ENCODE results near the gene LRRC52. TPM values are rescaled to one million over a fixed set of nuclear protein-coding genes. Genes with fewer than 3 reads are reported as not detected.

The LRRC52 gene, protein sequence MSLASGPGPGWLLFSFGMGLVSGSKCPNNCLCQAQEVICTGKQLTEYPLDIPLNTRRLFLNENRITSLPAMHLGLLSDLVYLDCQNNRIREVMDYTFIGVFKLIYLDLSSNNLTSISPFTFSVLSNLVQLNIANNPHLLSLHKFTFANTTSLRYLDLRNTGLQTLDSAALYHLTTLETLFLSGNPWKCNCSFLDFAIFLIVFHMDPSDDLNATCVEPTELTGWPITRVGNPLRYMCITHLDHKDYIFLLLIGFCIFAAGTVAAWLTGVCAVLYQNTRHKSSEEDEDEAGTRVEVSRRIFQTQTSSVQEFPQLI
- not detected in 2 replicates for total RNA-seq

DNA sequence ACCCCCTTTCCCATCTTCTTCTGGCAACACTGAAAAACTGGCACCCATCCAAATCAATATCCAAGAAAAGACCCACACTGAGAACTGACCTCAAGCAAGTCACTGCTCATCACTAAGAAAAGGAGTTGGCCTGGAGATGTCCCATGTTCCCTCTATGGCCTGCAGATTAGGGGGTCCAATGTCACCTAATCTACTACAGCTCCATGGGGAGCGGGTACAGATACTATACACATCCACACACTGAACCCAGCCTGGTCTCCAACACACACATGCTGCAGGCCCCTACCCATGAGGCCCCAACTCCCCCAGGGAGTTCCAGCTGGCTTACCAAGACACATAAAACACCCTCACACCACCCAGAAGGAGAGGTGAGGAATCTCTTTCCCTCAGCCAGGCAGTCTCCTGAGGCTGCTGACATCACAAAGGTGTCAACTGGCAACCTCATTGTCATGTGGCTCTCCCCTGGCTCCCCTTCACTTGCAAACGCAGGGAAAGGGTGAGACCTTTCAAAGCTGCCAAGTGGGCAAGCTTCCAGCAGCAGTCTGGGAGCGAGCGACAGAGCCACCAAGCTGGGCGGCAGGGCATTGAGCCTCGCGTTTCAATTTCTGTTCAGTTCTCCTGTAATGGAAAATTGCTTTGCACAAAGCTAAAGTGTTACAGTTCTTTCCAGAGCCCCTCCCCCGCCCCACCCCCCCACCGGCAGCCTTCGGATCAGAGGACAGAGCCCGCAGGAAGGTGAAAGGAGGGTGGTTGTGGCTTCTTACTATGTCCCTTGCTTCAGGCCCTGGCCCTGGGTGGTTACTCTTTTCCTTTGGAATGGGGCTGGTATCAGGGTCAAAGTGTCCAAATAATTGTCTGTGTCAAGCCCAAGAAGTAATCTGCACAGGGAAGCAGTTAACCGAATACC, at the start of gene LRRC52:
LRRC52 (plus strand) TSS at position 469 of the 907 bp plus-strand sequence; CDS start at position 766, 297 bp downstream.
- peak in 1 of 2 donors; percentile 52 for DNase-seq (ENCODE audit: low read depth in 2 of 2)

DNA sequence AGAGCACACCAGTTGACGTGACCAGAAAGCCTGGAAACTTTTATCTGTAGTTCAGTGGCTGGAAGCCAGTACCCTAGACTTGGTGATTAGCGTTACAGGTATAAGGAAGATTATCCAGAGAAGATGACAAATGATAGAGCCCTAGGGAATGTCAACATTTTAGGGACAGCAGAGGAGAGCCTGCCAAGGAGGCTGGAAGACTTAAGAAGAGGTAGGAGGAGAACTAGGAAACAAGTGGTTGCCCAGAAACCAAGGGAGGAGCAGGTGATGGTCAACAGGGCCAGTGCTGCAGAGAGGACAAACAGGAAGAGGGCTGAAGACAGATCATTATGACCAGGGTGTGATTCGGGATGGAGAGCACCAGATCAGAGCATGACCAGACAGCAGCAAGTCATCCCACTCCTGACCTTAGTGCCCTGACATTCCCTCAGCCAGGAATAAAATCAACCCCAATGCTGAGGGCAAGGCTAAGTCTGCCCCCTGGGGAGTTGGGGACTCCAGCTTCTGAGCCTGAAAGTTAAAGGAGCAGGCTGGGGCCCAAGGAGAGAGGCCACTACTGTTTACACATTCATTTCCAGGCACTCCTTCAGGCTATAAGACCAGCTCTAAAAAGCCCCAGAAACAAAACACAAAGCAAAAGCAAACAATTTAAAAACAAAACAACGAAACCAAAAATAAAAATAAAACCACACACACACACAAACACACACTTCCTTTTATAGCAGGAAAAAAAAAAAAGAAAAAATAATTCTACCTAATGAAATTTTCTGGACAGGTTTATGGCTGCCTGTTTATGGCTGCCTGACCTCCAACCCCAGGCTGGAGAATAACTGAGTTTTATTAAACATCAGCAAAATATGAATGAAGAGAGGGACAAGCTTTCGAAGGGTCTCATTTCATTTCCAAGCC, 48.6 kb upstream of the LRRC52 start:
- no peak for DNase-seq (ENCODE audit: low read depth in 2 of 2)

DNA sequence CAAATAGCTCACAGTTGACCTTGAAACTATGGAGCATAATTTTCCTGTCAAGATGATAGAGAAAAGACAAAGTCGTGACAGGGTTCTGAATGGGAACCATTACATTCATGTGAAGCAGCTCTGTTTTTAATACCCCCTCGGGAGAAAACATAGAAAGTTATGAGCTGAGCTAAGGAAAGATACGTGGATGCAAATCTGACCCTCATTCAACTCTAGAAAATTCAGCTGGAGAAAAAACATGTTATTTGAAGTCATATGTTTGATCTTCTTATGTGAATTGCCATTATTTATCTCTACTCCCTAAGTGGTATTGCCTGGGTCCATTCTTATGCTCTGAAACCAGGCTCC, 48.0 kb upstream of the LRRC52 start:
- no peak for DNase-seq (ENCODE audit: low read depth in 2 of 2)

DNA sequence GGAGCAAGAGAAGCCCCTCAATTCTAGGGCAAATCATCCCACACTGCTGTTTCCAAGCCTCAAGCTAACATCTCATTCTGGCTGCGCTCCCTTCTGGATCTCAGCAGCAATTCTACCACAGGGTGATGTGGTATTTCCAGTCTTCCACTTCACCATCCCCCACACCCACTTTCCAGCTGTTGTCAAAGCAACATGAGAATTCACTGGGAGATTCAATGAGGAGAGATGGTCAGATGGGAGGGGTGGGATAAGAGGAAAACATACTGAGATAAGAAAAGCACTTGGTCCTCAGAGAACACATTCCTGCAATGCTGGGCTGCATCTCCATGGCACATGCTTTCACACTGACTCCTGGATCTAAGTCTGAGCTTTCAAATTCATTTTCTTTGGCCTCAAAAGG, 47.3 kb upstream of the LRRC52 start:
- DNase-seq (ENCODE audit: low read depth in 2 of 2): no peak

DNA sequence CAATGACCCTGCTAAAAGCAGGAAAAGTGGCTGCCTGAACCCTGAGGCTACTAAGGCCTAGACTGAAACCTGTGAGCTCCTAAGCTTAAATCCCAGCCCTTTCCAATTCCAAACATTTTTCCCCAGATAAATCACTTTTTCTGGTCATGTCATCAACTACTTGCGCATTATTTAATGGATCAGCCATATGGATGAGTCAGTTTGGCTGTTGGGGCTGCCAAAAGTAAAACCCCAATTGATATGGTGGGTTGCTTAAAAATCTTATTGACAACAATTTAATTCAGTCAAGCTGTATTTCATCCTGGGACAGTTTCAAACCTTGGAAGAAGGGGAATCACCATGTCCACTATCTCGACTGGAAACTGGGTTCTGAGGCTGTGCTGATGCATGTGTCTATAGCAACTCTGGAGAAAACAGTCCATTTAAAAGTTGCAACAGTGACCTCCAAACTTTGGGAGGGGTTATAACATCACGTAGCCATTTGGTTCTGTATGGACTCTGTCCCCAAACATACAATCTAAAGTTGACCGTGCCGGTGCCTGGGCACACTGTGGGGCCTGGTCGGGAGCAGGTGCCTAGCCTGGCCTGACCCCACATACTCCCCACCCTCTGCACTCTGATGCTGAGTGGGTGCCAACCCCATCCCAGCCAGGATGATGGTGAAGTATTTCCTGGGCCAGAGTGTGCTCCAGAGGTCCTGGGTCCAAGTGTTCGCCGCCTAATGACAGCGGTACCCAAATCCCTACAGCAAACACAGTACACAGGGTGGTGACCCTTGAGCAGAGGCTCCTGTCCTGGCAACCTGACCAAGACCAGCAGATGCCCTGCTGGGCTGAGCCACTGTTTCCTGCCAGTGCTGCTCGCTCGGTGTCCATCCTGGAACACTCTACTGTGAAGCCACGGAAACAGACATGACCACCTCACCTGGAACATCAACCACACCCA, 46.5 kb upstream of the LRRC52 start:
- DNase-seq (ENCODE audit: low read depth in 2 of 2): no peak

DNA sequence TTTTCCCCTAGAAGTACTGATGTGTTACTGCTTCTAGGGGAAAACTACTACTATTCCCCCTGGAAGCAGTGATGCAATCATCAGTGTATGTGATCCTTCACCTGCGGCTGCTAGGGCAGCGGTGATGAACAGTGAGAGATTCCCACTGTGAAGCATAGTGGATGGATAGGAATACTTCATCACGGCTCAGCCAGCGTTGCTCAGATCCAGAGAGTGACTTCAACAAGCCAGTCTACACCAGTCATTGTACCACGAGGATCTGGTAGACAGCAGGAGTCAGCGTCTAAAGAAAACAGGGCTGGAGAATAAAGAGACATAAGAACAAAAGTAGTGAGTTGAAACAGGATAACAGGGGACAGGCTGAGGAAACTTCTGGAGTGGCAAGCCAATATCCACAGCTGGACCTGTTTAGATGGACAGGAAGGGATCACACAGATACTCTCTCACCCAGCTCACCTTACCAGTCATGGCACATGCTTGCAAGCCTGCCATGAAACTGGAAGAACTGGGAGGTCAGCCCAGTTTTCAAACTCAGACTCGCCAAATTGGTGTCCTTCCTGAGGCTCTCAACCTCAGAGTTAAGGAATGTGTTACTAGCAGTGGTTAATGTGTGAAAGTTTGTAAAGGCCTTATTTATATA, 42.4 kb upstream of the LRRC52 start:
- no peak for DNase-seq (ENCODE audit: low read depth in 2 of 2)

DNA sequence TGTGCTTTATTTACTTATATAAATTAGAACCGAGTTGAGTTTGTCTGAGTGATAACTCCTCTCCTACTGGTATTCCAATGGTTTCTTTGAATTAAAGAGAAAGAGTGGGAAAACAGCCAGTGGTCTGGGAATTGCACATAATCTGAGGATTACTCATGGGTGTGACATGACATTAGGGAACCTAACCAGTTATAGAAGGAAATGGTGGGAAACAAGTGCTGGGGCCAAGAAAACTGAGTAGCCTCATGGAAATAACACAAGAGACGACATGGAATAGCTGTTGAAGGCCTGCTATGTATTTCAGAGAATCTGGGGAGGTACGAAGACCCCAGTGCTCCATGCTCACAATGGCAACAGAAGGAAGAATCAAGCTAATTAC, 41.8 kb upstream of the LRRC52 start:
- DNase-seq (ENCODE audit: low read depth in 2 of 2): no peak

DNA sequence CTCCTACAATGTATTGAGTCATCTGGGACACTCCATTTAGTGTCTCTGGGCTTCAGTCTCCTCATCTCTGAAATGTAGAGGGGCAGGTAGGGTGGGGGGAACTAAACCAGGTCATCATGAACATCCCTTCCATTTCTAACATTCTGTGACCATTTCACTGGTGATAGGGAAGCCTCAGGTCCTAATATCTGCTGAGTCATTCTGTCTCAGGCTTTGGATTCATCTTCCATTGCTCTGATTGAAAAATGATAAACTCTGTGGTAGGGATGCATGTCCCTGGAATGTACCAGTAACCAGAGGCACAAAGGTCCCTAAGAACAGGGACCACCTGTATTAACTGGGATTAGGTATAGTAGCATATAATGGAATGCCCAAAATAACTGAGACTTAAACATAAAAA, 36.2 kb upstream of the LRRC52 start:
- DNase-seq (ENCODE audit: low read depth in 2 of 2): no peak

DNA sequence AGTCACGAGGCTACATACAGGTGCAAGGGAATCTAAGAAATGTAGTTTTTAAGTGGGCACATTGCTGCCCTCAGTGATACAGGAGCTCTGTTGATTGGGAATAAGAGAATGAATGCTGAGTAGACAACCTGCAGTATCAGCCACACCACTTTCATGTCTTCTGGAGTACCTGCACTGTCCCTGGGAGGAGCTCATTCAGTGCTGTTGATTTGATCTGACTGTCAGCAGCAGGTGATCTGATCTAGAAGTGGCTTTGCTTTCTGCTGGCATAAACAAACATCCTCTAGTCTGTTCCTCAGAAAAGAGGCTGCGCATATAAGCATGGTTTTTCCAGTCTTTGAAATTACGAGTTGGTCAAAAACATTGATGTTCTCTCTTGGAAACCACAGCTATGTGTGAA, 35.5 kb upstream of the LRRC52 start:
- no peak for DNase-seq (ENCODE audit: low read depth in 2 of 2)

DNA sequence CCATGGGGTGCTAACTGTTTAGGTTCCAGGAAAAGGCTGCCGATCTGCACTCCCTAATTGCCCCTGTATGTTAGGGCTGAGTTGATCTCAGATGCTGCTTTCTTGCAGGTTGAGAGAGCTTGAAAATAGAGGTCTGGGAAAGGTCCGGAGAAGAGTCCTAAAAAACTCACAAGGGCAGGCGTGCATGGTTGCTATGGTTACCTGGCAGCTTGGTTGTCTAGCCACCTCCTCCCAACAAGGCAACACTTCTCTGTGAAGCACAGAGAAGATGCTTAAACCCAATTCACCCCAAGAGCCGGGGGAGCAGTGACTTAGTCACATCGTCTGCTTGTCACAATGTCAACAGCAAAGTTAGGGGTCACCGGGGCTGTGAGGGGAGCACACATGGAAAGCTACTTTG, 31.0 kb upstream of the LRRC52 start:
- no peak for DNase-seq (ENCODE audit: low read depth in 2 of 2)

DNA sequence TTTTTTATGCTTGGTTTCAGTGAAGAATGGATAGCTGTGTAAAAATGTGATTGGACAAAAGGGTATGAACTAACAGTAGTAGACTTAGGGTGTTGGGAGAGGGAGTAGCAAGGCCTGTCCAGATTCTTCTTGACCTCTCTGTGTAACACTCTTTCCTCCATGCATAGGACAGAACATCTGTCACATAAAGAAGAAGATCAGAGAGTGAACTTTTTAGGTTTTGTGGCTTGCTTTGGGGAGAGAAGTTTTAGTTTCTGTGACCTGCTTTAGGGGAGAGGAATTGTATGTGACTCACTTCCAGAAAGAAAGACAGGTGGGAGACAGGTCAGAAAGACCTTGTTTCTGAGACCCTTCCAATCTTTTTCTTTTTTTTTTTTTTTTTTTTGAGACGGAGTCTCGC, 27.3 kb upstream of the LRRC52 start:
- no peak for DNase-seq (ENCODE audit: low read depth in 2 of 2)

DNA sequence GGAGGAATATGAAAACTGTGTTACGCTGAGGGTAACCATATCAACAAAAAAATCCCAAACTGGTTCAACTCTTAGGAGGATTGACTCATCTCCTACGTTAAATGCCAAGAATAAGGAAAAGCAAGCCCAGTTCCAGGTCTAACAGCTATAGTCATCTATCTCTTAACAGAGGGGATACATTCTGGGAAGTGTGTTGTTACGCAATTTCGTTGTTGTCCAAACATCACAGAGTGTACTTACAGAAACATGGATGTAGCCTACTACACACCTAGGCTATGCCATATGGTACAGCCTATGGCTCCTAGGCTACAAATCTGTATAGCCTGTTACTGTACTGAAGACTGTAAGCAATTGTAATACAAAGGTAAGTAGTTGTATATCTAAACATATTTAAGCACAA, 23.2 kb upstream of the LRRC52 start:
- no peak for DNase-seq (ENCODE audit: low read depth in 2 of 2)

DNA sequence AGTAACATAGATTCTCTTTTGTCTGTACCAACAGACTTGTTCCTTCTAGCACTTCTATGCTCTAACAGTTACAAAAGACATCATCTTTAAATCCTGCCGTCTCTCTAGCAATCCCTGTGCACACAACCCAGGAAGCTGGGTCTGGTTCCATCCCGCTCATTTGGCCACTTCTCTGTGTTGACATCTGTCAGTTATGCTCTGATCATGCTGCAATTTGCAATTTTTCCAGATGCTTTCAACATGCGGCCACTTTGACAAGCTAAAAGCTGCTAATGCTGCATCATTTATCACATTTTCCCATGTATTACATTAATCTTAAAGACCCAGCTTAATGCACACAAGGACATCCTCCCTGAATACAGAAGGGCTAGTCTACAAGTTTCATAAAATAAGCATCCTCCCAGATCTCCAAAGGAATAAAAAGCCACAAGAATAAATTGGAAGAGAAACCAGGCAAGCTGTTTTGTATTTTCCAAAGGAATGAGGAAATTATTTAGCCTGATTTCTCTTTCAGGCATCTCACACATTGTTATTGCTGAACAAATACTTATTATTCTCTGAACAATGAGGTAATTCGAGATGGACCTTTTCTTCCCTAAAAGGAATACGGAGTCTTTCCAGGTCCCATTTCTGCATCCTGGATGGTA, 19.0 kb upstream of the LRRC52 start:
- DNase-seq (ENCODE audit: low read depth in 2 of 2): no peak

DNA sequence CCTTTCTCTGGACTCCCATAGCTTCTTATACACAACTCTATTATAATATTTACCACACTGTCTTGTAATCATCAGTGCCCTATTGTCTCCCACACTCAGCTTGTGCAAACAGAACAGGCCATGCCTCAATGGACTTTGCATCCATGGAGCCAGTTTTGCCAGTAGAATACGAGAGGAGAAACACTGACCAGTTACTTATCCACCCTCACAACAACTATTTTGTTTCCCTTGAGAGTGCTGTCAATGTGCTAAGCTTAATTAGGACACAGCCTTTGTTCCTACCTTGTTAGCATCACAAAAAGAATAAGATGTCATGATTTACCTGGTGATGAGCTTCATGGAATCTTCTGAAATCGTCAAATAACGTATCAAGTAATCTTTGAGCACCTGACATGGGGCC, 18.1 kb upstream of the LRRC52 start:
- DNase-seq (ENCODE audit: low read depth in 2 of 2): no peak

DNA sequence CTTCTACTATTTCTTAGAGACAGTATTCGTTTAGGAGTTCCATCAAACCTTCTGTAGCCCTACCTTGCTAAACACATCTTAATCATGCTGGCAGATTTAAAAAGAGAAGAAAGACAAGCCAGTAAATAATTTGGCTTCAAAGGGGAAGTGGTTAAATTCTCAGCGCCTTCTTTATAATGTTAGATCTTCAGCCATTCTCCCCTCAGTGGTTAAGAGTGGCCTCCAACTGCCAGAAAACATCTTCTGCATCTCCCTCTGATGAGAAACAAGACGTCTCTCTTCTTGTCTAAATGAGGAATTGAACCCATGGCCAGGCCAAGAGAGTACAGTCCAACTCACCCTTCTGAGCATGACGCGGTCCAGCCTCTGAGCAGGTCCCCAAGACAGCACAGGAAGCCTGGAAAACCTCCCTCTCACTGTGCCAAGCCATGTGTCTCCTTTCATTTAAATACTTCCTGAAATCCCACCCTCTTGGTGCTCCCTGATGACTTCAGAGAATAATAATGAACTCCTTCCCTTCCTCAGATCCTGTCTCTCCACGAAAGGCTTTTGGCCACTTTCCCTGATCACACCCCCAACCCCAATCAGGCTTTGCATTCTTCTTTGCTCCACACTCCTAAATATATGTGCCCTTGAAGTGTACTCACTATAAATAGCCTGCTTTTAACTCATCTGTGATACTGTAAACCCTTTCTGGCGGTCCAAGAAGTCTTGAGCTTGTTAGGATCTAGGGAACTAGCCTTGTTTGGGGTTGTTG, 16.4 kb upstream of the LRRC52 start:
- DNase-seq (ENCODE audit: low read depth in 2 of 2): no peak

DNA sequence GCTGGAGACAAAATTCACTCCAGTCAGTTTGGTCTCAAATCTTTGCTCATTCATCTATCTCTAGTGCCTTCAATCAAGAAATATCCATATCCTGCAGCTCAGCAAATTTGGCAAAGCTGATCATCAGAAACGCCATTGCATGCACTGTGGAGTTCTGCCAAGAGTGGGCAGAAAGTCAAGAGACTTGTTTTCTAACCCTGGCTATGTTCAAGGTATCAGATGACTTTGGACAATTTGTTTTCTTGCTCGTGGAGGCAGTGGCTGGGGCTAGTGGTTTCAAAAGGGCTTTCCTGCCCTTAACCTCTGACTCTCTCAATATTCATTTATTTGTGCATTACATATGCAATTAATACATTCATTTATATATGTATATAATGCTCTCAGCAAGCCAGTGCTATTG, 12.8 kb upstream of the LRRC52 start:
- no peak for DNase-seq (ENCODE audit: low read depth in 2 of 2)

DNA sequence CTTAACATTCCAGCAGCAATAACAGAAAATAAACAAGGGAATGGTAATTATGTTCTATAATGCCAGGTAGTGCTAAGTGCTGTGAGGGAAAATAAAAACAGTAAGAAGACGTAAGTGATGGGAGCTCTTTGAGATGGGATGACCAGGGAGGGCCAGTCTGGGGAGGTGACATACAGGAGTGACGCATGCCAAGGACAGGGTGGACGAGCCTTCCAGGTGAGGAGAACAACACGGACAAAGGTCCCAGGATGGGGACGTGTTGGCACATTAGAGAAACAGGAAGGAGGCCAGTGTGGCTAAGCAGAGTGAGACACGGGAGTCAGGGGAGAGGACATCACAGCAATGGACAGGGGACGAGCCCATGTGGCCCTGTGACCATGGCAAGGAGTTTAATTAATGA, 11.7 kb upstream of the LRRC52 start:
- no peak for DNase-seq (ENCODE audit: low read depth in 2 of 2)

DNA sequence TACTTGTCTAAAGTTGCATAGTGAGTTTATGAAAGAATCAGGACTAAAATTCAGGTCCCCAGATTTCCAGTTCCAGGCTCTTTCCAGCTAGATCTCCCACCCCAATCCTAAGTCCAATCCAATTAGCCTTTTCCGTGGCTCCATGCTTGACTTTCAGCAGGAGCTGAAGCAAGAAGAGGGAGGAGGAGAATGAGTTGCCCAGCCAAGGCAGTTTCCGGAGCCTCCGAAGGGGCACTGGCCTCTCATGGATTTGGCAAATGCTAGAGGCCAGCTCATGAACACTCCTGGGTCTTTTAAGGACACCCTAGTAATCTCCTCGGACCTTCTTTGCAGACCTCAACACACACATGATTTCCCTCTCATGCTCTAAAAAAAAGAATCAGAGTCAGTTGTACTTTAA, 10.5 kb upstream of the LRRC52 start:
- DNase-seq (ENCODE audit: low read depth in 2 of 2): no peak

DNA sequence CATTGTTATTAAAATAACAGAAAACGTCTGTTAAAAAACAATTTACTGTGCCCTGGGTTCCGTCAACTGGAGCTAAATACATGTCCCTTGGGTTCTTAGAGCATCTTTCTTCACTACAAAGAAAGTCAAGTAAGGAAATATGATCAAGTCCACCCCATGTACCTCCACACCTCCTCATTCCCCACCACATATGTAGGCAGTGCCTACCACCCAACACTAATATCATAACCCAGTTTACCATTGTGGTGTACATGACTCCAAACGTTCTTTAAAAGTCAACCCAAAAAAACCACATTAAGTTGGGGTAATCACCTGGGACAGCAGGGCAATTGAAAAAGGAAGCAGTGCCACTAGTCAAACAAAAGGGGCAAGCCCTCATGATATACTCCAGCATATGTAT, 7.8 kb upstream of the LRRC52 start:
- DNase-seq (ENCODE audit: low read depth in 2 of 2): no peak

Measured in lung microvascular endothelial cell (primary cell).